Measurements from ENCODE around the gene LRRC61.

Gene LRRC61

DNA sequence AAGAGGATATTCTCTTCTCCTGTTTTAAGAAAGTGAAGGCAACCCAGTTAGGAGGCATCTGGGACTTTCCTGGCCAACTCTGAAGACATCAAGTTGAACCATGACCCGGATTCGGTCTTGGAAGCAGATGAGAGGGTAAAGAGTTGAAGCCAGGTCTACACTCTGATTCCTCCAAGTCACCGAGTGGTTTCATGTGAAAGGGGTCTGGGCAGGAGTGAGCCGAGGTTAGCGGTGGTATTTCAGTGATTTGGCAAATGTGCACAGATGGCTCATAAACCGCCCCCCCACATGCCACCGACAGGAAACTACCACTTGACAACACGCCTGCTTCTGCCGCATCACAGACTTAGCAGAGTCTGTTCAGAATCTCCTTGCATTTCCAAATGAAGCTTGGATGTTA, 34.1 kb downstream of the LRRC61 start:
- peak; percentile 46 for DNase-seq (ENCODE audit: low read depth)

DNA sequence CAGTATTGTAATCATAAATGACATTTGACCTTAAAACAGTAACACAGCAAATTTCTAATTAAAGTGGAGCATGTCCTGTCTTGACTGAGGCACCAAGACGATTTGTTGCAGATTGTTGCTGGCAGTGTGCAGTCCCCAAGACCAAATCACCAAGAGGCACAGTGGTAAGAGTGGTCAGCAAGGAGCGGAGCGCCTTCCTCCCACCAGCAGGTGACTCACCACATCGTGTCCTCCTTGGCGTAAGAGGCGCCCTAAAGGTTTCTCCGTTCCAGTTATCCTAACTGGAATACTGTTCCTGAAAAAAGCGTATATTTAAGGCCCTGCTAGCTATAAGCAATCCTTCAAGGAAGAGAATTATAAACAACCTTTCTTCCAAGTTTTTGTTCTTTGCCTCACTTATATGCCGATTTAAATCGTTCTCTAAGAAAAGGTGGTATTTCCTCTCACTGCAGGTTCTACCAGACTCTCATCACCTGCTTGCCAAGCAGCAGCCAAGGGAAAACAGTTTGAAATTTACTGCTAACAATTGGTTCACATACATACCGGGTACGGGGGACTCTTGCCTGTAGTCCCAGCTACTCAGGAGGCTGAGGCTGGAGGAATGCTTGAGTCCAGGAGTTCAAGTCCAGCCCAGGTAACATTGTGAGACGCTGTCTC, 34.7 kb downstream of the LRRC61 start:
- no peak for DNase-seq (ENCODE audit: low read depth)

DNA sequence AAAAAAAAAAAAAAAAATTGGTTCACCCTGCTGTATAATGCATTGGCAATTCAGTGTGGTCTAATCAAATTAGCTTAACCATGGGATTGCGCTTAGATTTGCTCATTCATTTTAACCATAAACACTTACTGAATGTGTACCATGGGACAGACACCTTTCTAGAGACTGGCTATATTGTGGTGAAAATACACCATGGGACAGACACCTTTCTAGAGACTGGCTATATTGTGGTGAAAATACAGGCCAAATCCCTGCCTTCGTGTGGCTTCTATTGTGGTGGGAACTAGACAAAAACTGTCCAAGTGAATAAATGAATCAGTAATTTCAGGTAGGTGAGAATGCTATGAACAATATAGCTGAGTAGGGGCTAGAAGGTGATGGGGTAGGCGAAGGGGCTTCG, 35.3 kb downstream of the LRRC61 start:
- DNase-seq (ENCODE audit: low read depth), result no peak

- no peak for DNase-seq (ENCODE audit: low read depth)
These were observed 36.0 kb downstream of the LRRC61 start for GRCh38 chr7:150358988-150359621.

DNA sequence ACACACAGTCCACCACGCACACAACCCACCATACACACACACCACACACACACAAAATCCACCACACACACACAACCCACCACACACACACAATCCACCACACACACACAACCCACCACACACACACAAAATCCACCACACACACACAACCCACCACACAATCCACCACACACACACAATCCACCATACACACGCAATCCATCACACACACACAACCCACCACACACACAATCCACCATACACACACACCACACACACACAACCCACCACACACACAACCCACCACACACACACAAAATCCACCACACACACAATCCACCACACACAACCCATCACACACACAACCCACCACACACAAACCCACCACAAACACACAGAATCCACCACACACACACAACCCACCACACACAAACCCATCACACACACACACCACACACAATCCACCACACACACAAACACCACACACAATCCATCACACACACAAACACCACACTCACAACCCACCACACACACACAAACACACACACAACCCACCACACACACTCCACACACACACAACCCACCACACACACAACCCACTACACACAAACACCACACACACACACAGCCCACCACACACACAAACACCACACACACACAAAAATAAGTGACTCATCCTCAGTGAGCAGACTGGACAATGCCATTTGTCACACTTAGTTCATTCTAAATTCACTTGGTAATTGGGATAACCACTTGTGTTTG, 36.6 kb downstream of the LRRC61 start:
- no peak for DNase-seq (ENCODE audit: low read depth)

DNA sequence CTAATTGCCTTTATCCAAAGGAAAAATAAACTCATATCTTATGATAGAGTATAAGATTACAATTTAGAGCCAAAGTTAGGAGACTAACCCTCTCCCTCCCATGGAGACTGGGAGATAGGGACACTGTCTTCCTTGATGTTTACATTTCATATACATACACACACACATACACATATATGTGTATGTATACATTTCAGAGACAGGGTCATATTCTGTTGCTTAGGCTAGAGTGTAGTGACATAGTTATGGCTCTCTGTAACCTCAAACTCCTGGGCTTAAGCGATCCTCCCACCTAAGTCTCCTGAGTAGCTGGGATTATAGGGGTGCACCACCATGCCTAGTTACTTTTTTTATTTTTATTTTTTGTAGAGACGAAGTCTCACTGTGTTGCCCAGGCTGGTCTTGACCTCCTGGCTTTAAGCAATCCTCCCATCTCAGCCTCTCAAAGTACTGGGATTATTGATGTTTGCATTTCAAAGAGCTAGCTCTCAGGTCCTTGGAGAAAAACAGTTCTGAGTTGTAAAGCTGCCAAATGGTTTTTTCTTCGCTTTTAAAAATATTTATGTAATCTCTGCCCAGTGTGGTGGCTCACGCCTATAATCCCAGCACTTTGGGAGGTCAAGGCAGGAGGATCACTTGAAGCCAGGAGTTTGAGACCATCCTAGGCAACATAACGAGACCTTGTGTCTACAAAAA, 37.4 kb downstream of the LRRC61 start:
- DNase-seq (ENCODE audit: low read depth), result no peak

DNA sequence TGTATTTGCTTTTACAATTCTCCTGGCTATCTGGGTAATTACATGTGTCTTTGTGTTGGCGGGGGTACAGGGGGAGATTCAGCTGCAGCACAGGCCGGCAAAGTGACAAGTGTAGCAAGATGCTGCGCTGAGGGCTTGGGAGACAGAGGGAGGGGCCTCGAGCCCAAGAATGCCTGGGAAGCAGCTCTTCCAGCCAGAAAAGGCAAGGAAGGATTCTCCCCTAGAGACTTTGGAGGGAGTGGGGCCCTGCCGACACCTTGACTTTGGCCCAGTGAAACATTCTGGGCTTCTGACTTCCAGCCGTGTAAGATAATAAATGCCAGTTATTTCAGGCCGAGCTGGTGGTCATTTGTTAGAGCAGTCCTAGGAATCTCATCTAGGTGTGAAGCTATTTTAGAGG, 38.2 kb downstream of the LRRC61 start:
- no peak for DNase-seq (ENCODE audit: low read depth)

- DNase-seq (ENCODE audit: low read depth), result no peak
These were observed 38.9 kb downstream of the LRRC61 start for GRCh38 chr7:150361807-150362621.

DNA sequence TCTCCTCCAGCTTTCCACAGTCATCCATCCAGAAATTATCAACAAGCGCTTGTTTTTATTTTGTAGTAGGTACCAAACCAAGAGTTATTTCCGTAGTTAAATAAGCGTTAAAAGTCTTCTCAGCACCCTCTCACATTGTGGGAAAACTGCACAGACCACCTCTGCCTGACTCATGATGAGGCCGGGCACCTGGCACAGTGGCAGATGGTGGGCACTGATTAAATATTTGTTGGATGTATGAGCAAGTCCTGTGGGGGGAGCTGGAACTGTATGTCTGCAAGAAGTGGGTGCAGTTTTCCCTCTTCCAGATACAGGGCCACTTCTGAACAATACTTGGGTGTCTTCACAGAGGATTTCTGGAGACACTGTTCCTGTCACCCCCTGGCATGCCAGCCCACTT, 40.2 kb downstream of the LRRC61 start:
- no peak for DNase-seq (ENCODE audit: low read depth)

DNA sequence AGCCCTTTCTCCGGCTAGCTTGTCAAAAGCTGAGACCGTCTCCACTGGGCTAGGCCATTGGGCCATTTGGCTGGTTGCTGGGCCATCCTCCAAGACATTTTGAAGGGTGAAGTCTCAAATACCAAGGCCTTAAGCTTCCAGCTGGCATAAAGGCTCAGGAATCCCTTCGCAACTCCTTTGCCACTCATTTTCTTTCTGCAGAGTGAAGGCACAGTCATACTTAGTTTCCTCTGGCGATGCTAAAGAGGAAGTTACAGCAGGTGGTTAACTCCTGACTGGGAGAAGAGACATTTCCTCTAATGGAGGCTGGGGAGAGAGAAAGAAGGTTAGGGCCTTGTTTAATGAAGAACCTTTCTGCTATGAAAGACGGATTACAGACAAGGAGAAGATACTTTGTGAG, 40.7 kb downstream of the LRRC61 start:
- no peak for DNase-seq (ENCODE audit: low read depth)

- DNase-seq (ENCODE audit: low read depth), result no peak
These were observed 42.0 kb downstream of the LRRC61 start for GRCh38 chr7:150365194-150365593.

DNA sequence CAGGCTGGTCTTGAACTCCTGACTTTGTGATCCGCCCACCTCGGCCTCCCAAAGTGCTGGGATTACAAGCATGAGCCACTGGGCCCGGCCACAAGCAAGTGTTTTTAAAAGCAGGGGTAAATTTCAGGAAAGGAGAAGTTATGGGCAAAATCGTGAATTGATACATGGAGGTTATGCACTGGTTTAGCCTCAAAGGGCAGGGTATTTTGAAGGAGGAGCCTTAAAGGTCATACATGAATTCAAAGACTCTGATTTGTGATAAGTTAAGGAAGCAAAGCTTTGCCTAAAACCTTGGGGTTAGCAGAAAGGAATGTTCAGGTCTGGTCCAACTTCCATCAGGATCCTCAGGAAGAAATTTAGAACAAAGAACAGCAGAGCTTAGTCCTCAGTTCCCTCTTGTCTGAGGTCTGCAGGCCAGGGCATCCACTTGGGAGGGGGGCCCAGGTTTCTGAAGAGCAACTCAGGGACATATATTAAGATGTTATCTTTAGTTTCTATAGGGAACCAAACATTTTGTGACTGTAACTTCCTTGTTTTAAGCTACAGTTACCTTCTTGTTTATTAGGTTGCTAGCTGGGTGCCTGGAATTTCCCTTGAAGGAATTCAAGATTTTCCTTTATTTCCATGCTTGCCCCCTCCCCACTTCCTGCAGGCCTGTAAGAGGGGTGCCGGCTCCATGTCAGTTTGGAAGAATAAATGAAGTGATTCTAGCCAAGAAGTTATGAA, 42.7 kb downstream of the LRRC61 start:
- no peak for DNase-seq (ENCODE audit: low read depth)

- no peak for DNase-seq (ENCODE audit: low read depth)
These were observed 44.5 kb downstream of the LRRC61 start for GRCh38 chr7:150367677-150368095.

GRCh38 chr7:150368096-150368883, 45.1 kb downstream of the LRRC61 start, which contains the start of gene REPIN1:
Gene REPIN1, plus strand, starts transcription at chr7:150368822. Its CDS starts 890 bp downstream, at chr7:150369712.
- peak; percentile 70 for DNase-seq (ENCODE audit: low read depth)

DNA sequence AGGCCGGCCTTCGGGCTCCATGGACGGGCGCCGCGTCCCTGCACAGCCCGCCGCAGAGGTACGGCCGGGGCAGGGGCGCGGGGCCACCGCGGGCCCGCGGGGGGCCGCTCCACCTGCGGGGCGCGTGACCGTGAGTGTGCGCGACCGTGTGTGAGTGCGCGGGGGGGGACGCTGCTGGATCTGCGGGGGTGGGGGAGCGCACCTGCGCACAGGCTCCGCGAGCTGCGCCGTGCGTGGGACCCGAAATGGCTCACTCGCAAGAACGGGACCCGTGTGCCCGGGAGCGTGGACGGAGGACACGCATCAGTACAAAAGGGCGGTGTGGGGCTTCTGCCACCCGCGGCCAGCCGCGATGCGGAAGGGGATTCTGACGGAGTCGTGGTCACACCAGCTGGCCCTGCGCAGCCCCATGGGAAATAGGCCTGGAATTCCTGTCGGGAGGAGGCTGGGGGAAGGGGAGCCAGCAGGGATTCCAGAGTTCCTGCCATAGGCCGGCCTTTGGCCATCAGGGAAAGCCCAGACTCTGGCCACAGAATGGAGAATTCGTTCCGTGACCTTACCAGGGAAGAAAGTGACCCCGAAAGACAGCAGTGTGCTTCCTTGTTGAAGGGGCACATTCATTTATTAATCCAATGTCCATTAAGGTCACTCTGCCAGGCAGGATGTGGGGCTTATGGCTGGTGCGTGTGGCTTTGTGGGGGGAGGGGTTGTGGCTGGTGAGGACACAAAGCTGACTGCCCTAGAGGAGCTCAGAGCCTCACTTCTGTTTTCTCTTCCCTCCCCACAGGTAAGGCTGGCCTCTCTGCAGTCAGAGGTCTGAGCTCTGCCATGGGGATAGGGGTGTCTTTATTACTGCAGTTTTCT, 46.0 kb downstream of the LRRC61 start:
- DNase-seq (ENCODE audit: low read depth), result no peak

DNA sequence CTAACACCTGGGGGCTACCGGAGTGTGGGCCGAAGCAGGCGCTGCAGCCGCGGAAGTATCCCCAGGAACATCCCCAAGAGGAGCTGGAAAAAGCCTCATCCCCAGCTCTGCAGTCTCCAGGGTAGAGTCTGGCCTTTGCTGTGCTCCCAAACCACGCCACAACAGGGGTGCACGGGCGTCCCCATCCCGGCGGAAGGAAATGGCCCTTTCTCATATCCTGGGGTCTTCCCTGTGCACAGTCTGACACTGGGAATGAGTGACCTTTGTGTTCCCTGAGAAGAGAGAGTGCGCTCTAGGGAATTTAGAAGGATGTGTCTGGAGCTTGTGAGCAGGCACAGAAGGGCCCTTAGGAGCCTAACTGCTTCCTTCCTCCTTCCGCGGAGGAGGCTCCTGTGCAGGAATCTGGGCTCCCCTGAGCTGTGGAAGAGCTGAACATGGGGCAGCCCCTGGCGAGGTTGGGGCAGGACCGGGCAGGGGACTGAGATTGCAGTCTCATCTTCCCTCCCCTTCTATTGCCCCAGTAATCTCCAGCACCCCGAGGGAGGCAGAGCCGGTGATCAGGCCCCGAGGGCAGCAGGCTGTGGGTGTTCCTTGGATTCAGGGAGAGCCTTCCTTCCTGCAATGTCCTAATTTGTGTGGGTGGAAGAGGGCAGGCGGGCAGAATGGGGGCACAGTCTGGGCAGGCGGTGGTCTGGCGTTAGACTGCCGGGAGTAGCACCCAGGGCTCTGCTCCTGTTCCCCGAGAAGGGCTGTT, 46.8 kb downstream of the LRRC61 start:
- no peak for DNase-seq (ENCODE audit: low read depth)

- no peak for DNase-seq (ENCODE audit: low read depth)
These were observed 47.5 kb downstream of the LRRC61 start for GRCh38 chr7:150370612-150371071.
